Progenitor cell of endocrine pancreas (in vitro differentiated cells): ENCODE data around the gene NOL4L. TPM values are rescaled to one million over a fixed set of nuclear protein-coding genes. Genes with fewer than 3 reads are reported as not detected.
A peak's percentile ranks its signal among the peaks of the same experiment; 100 is the strongest.
"Not testable (repeated sequence)": the region's sequence is repeated elsewhere in the genome, so short reads cannot be mapped to it uniquely, and the experiment has no call there.

Experiments used
- DNase-seq: peaks from one replicate; pipeline ENCODE4 v3.0.0; 2021; ENCODE audit warnings: low spot score; ENCODE audit not compliant: unreplicated experiment
- H3K27ac Mint-ChIP-seq: 2 replicates; pipeline ENCODE4 v1.8.0; 2021; ENCODE audit warnings: mild to moderate bottlenecking, moderate library complexity, mixed read lengths
- H3K27me3 Mint-ChIP-seq: 2 replicates; pipeline ENCODE4 v1.8.0; 2021; ENCODE audit warnings: mixed read lengths
- H3K36me3 Mint-ChIP-seq: 2 replicates; pipeline ENCODE4 v1.8.0; 2022; ENCODE audit warnings: mixed read lengths; ENCODE audit not compliant: insufficient read depth
- H3K4me1 Mint-ChIP-seq: 2 replicates; pipeline ENCODE4 v1.8.0; 2021; ENCODE audit warnings: low read depth, mixed read lengths
- H3K4me3 Mint-ChIP-seq: 2 replicates; pipeline ENCODE4 v1.8.0; 2021; ENCODE audit warnings: low read depth, mild to moderate bottlenecking, moderate library complexity, mixed read lengths
- H3K9me3 Mint-ChIP-seq: 2 replicates; pipeline ENCODE4 v1.8.0; 2021; ENCODE audit warnings: low read depth, mixed read lengths
- total RNA-seq: library from RNA; stranded (reverse); gene quantifications from 2 replicates; pipeline ENCODE4 v1.2.1, GENCODE V29; 2021
- TF ChIP-seq, protein P1 (sequence below): fragments of 200-600 bp; sonication (generic); IDR thresholded peaks from one replicate; pipeline ENCODE4 v1.5.0; 2021; ENCODE audit warnings: antibody characterized with exemption, mild to moderate bottlenecking; ENCODE audit not compliant: unreplicated experiment

Gene NOL4L
- total RNA-seq, 1 donor from 2014 or later = 90.4 TPM

DNA sequence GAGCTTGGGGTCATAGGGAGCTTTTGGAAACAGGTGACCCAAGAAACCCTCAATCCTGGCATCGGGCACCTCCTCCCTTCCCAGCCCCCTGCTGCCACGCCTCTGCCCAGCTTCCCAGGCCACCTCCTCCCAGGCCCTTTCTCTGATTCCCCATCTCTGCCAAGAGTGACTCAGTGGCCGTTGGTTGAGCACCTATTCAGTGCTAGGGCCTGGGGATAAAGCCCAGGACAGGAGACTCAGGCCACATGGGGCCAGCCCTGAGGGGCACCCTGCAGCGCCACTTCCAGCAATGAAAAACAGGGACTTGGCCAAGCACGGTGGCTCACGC, 116.9 kb downstream of the NOL4L start:
- Mint-ChIP-seq H3K27ac (no peak overlapping the region), H3K4me3 (no peak overlapping the region), H3K4me1 (peaks cover 44% of the 10 kb centered on the region), H3K9me3 (no peaks in the 10 kb centered on the region), H3K27me3 (no peaks in the 10 kb centered on the region), H3K36me3 (peaks cover 11% of the 10 kb centered on the region)
- no peak for DNase-seq
- TF ChIP-seq, protein P1, sequence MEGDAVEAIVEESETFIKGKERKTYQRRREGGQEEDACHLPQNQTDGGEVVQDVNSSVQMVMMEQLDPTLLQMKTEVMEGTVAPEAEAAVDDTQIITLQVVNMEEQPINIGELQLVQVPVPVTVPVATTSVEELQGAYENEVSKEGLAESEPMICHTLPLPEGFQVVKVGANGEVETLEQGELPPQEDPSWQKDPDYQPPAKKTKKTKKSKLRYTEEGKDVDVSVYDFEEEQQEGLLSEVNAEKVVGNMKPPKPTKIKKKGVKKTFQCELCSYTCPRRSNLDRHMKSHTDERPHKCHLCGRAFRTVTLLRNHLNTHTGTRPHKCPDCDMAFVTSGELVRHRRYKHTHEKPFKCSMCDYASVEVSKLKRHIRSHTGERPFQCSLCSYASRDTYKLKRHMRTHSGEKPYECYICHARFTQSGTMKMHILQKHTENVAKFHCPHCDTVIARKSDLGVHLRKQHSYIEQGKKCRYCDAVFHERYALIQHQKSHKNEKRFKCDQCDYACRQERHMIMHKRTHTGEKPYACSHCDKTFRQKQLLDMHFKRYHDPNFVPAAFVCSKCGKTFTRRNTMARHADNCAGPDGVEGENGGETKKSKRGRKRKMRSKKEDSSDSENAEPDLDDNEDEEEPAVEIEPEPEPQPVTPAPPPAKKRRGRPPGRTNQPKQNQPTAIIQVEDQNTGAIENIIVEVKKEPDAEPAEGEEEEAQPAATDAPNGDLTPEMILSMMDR = no peak

DNA sequence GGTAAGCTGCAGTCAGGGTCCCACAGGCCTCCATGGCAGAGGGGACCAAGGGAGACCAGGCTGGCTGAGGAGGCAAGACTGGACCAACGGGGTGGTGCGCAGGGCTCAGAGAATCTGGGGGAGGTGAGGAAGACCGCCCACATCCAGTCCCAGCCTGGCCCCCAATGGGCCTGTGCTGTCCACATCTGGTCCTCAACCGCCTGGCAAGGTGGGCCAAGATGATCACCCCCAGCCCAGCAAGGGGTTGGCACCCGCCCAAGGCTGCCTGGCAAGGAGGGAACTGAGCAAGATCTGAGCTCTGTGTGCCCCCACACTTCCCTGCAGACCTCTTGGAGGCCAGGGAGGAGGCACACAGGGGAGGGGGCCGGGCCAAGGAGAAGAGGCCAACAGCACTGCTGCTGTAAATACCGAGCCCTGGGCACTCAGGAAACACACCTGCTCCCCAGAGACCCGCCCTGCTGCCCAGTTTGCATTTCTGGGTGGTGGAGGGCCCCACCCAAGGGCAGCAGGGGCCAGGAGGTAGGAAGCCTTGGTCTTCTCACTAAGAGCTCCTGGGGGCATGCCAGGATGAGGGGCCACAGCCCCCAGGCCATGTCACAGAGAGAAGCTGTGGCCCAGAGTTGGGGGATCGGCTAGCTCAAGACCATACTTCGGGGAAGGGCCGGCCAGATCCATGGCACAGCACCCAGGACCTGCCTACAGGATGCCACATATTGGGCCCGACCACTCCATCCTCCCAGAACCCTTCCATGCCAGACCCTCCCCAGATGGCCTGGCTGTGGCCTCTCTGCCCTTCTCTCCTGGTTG, 117.4 kb downstream of the NOL4L start:
- TF ChIP-seq, protein P1 = no peak
- DNase-seq = no peak
- H3K9me3 Mint-ChIP-seq = no peaks in the 10 kb centered on the region
- H3K4me1 Mint-ChIP-seq = peaks cover 40% of the 10 kb centered on the region
- H3K27ac Mint-ChIP-seq = no peak overlapping the region
- peaks cover 12% of the 10 kb centered on the region for H3K36me3 Mint-ChIP-seq
- no peaks in the 10 kb centered on the region for H3K27me3 Mint-ChIP-seq
- H3K4me3 Mint-ChIP-seq = no peak overlapping the region

DNA sequence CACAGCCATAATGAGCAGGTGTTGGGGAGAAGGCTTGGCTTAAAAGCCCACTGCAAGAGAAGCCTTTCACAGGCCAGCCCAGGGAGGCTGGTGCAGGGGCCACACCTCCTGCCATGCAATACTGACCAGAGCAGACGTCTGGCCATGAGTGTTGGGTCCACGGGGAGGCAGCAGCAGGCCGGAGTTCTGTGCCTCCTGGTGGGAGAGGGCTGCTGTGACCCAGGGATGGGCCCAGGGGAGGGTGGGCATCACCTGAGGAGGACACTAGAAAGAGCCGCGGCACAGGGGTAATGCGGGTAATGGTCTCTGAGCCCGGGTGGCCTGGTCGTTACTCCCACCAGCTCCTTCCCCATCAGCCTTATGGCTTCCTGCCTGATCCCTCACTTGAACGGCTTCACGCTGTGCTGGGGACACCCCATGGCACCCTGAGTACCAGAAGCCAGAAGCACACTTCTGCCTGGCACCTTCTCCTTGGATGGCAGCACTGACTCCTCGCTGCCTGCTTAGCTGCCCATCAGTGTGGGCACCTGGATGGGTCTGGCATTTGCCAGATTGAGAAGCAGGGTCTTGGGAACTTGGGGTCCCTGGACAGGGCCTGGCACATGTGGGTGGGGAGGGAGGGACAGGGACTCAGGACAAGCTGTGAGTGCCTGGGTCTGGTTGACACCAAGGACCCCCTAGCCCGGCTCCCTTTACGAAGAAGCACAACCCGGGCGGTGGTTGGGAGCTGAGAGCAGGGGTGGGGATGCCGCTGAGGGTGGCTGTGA, 118.2 kb downstream of the NOL4L start:
- no peak overlapping the region for H3K4me3 Mint-ChIP-seq
- DNase-seq = no peak
- H3K36me3 Mint-ChIP-seq = peaks cover 15% of the 10 kb centered on the region
- no peaks in the 10 kb centered on the region for H3K27me3 Mint-ChIP-seq
- H3K27ac Mint-ChIP-seq = no peak overlapping the region
- TF ChIP-seq, protein P1 = no peak
- H3K4me1 Mint-ChIP-seq = peaks cover 32% of the 10 kb centered on the region
- H3K9me3 Mint-ChIP-seq = no peaks in the 10 kb centered on the region

DNA sequence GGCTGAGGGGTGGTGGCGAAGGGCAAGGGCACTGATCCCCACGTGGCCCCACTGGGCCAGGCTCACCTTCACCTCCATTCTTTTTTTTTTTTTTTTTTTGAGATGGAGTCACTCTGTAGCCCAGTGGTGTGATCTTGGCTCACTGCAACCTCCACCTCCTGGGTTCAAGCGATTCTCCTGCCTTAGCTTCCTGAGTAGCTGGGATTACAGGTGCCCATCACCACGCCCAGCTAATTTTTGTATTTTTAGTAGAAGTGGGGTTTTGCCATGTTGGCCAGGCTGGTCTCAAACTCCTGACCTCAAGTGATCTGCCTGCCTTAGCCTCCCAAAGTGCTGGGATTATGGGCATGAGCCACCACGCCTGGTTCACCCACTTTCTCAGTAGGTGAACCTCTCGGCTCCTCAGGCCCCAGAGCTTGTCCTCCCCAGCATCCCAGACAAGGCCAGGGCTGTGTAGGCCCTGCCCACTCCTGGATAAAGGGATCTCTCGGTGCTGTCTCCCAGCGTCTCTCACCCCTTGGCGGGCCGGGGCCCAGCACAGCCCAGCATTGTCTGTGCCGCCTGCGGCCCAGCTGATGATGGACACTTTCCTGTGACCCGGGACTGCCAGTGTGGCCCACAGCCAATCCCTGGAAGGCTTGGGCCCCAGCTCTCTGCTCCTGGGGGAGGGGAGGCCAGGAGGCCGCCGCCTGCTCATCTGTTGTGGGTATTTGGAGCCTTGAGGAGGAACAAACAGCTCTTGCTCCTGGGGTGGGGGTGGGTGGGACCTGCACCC, 119.0 kb downstream of the NOL4L start:
- H3K9me3 Mint-ChIP-seq, H3K4me3 Mint-ChIP-seq, H3K27me3 Mint-ChIP-seq, DNase-seq, H3K36me3 Mint-ChIP-seq: not testable (repeated sequence)
- Mint-ChIP-seq H3K27ac (peak overlapping the region; percentile 91), H3K4me1 (peaks cover 26% of the 10 kb centered on the region)

DNA sequence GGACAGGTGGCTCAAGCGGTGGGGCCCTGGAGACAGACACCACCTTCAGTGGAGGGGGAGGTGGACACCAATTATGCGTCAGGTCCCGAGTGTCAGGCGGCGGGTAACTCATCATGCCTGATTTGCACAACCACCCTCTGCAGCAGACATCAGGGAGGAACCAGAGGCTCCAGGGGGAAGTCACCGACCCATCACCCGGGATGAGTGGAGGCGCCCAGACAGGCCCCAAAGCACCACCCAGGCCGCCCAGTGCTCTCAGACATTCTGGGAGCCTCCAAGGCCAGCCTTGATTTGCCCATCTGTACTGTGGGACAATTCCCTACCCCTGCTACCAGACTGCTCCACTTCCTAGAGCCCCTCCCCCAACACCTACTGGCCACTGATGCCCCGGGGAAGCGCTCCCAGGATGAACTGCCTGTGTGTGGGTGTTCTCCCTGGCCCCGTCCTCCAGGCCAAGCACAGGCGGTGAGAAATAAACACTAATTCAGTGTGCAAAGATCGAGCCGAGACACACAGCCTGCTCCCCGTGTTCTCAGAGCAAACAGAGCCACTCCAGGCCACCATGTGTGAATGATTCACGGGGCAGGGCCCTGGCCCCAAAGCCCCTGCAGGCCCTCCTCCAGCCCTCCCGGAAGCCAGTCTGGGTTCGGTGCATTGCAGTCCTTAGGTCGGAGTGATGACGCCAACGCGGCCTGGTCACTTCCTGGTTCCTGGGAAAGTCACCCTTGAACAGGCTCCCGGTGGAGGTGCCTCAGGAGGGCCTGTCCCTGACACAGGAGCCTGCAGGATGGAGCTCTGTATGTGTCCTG, 119.8 kb downstream of the NOL4L start:
- Mint-ChIP-seq H3K36me3 (peaks cover 9% of the 10 kb centered on the region), H3K27me3 (no peaks in the 10 kb centered on the region), H3K4me3 (no peak overlapping the region), H3K4me1 (peaks cover 25% of the 10 kb centered on the region), H3K27ac (peak overlapping the region; percentile 91), H3K9me3 (no peaks in the 10 kb centered on the region)
- TF ChIP-seq, protein P1 = no peak
- DNase-seq = no peak
